ENCODE measurements around the gene C6orf118.

DNA sequence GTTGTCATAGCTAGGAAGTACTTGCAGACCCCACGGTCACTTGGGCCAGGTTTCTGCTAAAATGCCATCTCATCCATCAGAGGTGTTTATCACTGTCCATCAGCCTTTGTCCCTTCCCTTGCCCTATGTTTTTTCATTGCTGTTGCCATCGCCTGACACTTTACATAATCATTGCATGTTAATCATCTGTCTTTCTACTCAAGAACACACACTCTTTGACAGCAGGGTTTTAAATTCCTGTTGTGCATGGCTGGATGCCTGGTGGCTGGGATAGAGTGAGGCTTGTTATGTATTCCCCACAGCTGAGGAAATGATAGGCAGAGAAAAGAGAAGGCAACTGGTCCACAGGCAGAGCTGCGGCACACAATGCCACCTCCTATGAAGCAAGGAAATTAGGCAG, 11.7 kb upstream of the C6orf118 start:
- TF ChIP-seq, protein P1, sequence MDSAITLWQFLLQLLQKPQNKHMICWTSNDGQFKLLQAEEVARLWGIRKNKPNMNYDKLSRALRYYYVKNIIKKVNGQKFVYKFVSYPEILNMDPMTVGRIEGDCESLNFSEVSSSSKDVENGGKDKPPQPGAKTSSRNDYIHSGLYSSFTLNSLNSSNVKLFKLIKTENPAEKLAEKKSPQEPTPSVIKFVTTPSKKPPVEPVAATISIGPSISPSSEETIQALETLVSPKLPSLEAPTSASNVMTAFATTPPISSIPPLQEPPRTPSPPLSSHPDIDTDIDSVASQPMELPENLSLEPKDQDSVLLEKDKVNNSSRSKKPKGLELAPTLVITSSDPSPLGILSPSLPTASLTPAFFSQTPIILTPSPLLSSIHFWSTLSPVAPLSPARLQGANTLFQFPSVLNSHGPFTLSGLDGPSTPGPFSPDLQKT (CRISPR knock-in tag; IDR thresholded peaks at IDR 0.05; ENCODE audit: borderline replicate concordance): no peak
- TF ChIP-seq CBX5 (CRISPR knock-in tag; IDR thresholded peaks at IDR 0.05; ENCODE audit: borderline replicate concordance) (no peak), ZFX (CRISPR knock-in tag; IDR thresholded peaks at IDR 0.05; ENCODE audit: low read depth) (no peak), NCOA5 (CRISPR knock-in tag; IDR thresholded peaks at IDR 0.05) (no peak), ZNF274 (CRISPR knock-in tag; IDR thresholded peaks at IDR 0.05) (no peak), ZNF530 (CRISPR knock-in tag; IDR thresholded peaks at IDR 0.05; ENCODE audit: low read depth) (no peak), NFIC (IDR thresholded peaks at IDR 0.05; ENCODE audit: low read length) (no peak)
- TF ChIP-seq, protein P2, sequence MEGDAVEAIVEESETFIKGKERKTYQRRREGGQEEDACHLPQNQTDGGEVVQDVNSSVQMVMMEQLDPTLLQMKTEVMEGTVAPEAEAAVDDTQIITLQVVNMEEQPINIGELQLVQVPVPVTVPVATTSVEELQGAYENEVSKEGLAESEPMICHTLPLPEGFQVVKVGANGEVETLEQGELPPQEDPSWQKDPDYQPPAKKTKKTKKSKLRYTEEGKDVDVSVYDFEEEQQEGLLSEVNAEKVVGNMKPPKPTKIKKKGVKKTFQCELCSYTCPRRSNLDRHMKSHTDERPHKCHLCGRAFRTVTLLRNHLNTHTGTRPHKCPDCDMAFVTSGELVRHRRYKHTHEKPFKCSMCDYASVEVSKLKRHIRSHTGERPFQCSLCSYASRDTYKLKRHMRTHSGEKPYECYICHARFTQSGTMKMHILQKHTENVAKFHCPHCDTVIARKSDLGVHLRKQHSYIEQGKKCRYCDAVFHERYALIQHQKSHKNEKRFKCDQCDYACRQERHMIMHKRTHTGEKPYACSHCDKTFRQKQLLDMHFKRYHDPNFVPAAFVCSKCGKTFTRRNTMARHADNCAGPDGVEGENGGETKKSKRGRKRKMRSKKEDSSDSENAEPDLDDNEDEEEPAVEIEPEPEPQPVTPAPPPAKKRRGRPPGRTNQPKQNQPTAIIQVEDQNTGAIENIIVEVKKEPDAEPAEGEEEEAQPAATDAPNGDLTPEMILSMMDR (CRISPR knock-in tag; IDR thresholded peaks at IDR 0.05): no peak
- TF ChIP-seq, protein P3, sequence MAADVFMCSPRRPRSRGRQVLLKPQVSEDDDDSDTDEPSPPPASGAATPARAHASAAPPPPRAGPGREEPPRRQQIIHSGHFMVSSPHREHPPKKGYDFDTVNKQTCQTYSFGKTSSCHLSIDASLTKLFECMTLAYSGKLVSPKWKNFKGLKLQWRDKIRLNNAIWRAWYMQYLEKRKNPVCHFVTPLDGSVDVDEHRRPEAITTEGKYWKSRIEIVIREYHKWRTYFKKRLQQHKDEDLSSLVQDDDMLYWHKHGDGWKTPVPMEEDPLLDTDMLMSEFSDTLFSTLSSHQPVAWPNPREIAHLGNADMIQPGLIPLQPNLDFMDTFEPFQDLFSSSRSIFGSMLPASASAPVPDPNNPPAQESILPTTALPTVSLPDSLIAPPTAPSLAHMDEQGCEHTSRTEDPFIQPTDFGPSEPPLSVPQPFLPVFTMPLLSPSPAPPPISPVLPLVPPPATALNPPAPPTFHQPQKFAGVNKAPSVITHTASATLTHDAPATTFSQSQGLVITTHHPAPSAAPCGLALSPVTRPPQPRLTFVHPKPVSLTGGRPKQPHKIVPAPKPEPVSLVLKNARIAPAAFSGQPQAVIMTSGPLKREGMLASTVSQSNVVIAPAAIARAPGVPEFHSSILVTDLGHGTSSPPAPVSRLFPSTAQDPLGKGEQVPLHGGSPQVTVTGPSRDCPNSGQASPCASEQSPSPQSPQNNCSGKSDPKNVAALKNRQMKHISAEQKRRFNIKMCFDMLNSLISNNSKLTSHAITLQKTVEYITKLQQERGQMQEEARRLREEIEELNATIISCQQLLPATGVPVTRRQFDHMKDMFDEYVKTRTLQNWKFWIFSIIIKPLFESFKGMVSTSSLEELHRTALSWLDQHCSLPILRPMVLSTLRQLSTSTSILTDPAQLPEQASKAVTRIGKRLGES (CRISPR knock-in tag; IDR thresholded peaks at IDR 0.05; ENCODE audit: borderline replicate concordance): no peak
